Panc1 (cell line): ENCODE results near the gene HS1BP3. TPM values are rescaled to one million over a fixed set of nuclear protein-coding genes. Genes with fewer than 3 reads are reported as not detected.

Source experiments
- ATAC-seq: fragments of 200-7000 bp; cut with Tn5 transposase; 2 replicates; pipeline ENCODE4 v1.9.1; 2020; ENCODE audit warnings: mild to moderate bottlenecking, moderate library complexity
- BruUV-seq: library from RNA; stranded (reverse); fragments of 400-500 nt; replicated peaks from 2 replicates; lab custom pipeline; 2021; lab: Mats Ljungman, UMichigan
- CTCF ChIA-PET: fragments of 300-600 bp; sonication (Branson Sonifier 250); formaldehyde crosslinking; loops from one replicate; lab custom pipeline; 2022; ENCODE audit warnings: antibody characterized with exemption; lab: Charles Lee
- POLR2A ChIA-PET: fragments of 300-600 bp; sonication (Branson Sonifier 250); formaldehyde crosslinking; loops from one replicate; lab custom pipeline; 2022; ENCODE audit warnings: antibody characterized with exemption; lab: Charles Lee
- DNase-seq: peaks from one replicate; pipeline ENCODE4 v3.0.0-alpha.2; 2010; ENCODE audit warnings: low read depth, low spot score
- H3K27ac ChIP-seq: 2 replicates; pipeline ENCODE4 v1.5.1; 2011; ENCODE audit warnings: mild to moderate bottlenecking, low read length, inconsistent platforms
- H3K27me3 ChIP-seq: fragments of 200-500 bp; sonication (Bioruptor generic); 2 replicates; pipeline ENCODE4 v1.6.0; 2014; ENCODE audit warnings: low read length, inconsistent platforms; ENCODE audit not compliant: control insufficient read depth, insufficient read depth
- H3K36me3 ChIP-seq: fragments of 200-500 bp; sonication (Bioruptor generic); 2 replicates; pipeline ENCODE4 v1.5.1; 2014; ENCODE audit warnings: inconsistent platforms, mild to moderate bottlenecking, low read length, moderate library complexity; ENCODE audit not compliant: control insufficient read depth, insufficient read depth
- H3K4me1 ChIP-seq: 2 replicates; pipeline ENCODE4 v1.5.1; 2011; ENCODE audit warnings: inconsistent platforms, mild to moderate bottlenecking, low read length, moderate library complexity; ENCODE audit not compliant: control insufficient read depth, insufficient read depth
- H3K4me3 ChIP-seq, 2 experiments: 2 replicates each; pipeline ENCODE4 v1.5.1; 2011 to 2012; ENCODE audit warnings: low read depth in 2 of 2, low read length in 2 of 2, mild to moderate bottlenecking in 2 of 2, inconsistent platforms in 1 of 2, moderate library complexity in 1 of 2
- H3K9me3 ChIP-seq: fragments of 200-500 bp; sonication (Bioruptor generic); 2 replicates; pipeline ENCODE4 v1.5.1; 2014; ENCODE audit warnings: low read depth, mild to moderate bottlenecking, inconsistent platforms, low read length, moderate library complexity; ENCODE audit not compliant: control insufficient read depth, insufficient read depth
- POLR2AphosphoS5 ChIP-seq: IDR thresholded peaks from 2 replicates; pipeline ENCODE4 v1.6.1; 2012; ENCODE audit warnings: mild to moderate bottlenecking, low read depth, low read length, moderate library complexity
- SIN3A ChIP-seq: IDR thresholded peaks from 2 replicates; pipeline ENCODE4 v1.6.1; 2012; ENCODE audit warnings: low read depth, mild to moderate bottlenecking, low read length, moderate library complexity, borderline replicate concordance; ENCODE audit not compliant: insufficient read depth
- TCF7L2 ChIP-seq: IDR thresholded peaks from 2 replicates; pipeline ENCODE4 v1.6.1; 2011; ENCODE audit warnings: mild to moderate bottlenecking, low read depth, low read length, inconsistent platforms
- in situ Hi-C: cut with HindIII; loops from 2 replicates; pipeline ENCODE4 v1.10.0; 2016; ENCODE audit warnings: low sequenced_read_pairs, low pct_unique_long_range_greater_than_20kb
- intact Hi-C: fragments of 100-400 bp; cut with micrococcal nuclease; formaldehyde crosslinking; loops from one replicate; pipeline ENCODE4 v1.10.0; 2022; ENCODE audit not compliant: unreplicated experiment
- total RNA-seq: library from RNA; stranded (reverse); gene quantifications from one replicate; pipeline ENCODE4 v1.2.1, GENCODE V29; 2021; ENCODE audit not compliant: unreplicated experiment
- TF ChIP-seq, protein P1 (sequence below): fragments of 450-650 bp; IDR thresholded peaks from 2 replicates; pipeline ENCODE4 v1.5.1; 2017; ENCODE audit warnings: mild to moderate bottlenecking
- TF ChIP-seq, protein P2 (sequence below), 2 experiments: IDR thresholded peaks; 2 replicates each; pipeline ENCODE4 v1.6.1; 2011 to 2012; ENCODE audit warnings: low read depth in 2 of 2, control low read depth in 1 of 2, low read length in 1 of 2, mild to moderate bottlenecking in 1 of 2, moderate library complexity in 1 of 2; ENCODE audit not compliant: insufficient read depth in 1 of 2

The HS1BP3 gene
- total RNA-seq, 1 experiment from 2014 or later: 46.1 TPM

DNA sequence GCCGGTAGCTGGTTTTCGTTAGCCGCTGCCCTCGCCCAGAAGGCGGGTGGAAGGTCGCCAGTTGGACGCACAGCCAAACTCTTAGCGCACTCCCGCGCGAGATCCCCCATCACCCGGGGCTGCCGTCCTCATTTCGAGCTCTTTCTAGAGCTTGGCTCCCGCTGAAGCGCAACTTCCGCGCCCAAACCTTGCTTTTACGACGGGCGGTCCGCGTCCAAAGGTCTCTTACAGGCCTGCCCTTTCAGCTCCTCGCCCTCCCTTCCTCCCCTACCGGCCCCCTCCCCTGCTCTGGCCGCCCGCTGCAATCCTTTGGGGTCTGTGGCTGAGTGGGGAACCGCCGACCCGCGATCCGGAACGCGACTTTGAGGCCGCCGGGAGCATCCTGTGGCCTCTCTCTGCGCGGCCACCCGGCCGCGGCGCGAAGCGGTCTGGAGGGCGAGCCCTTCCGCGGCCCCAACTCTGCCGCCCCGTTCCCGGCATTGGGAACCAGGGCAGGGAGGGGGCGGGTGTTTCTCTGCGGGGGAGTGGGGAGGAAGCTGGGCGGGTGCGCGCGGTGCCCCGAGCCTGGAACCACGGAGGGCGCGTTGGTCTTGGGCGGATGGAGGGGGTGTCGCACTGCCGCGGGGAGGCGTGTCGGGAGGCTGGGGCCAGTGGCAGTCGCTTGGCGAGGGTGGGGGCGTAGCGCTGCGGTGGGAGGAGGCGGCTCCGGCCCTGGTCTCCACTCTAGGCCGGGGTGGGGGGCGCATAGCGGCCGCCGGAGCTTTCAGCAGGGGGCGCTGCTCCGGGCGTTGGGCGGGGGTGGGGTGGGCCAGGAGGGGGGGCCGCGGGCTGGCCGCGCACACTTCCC lies 15.6 kb upstream of the HS1BP3 start, which contains the start of gene GDF7:
TSS of gene GDF7 (plus strand) at position 841 of the 847 bp plus-strand sequence. CDS start 96 bp downstream, outside the sequence.
- Histone ChIP-seq H3K36me3 (no peaks in the 10 kb centered on the region), H3K4me3 (peak within 1 kb of the TSS; percentile 28 to 43), H3K9me3 (no peaks in the 10 kb centered on the region), H3K27me3 (peaks cover 24% of the 10 kb centered on the region), H3K27ac (no peak within 1 kb of the TSS), H3K4me1 (peaks cover 8% of the 10 kb centered on the region)
- POLR2A ChIA-PET: no interaction called here
- intact Hi-C loops (loop anchor here (10.0 kb wide), 1 partner anchor 108 kb away; no protein-coding TSS in a partner anchor), in situ Hi-C loops (no loop called here)
- BruUV-seq: no TSS peak
- no peak for DNase-seq
- CTCF ChIA-PET: interaction anchor here (0.6 kb wide), 1 partner anchor 304 kb away, joined by 3 read pairs; no protein-coding TSS in a partner anchor
- TF ChIP-seq, protein P1, sequence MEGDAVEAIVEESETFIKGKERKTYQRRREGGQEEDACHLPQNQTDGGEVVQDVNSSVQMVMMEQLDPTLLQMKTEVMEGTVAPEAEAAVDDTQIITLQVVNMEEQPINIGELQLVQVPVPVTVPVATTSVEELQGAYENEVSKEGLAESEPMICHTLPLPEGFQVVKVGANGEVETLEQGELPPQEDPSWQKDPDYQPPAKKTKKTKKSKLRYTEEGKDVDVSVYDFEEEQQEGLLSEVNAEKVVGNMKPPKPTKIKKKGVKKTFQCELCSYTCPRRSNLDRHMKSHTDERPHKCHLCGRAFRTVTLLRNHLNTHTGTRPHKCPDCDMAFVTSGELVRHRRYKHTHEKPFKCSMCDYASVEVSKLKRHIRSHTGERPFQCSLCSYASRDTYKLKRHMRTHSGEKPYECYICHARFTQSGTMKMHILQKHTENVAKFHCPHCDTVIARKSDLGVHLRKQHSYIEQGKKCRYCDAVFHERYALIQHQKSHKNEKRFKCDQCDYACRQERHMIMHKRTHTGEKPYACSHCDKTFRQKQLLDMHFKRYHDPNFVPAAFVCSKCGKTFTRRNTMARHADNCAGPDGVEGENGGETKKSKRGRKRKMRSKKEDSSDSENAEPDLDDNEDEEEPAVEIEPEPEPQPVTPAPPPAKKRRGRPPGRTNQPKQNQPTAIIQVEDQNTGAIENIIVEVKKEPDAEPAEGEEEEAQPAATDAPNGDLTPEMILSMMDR: peak; percentile 61; the same call in 1 of the 2 replicates
- TF ChIP-seq, protein P2, sequence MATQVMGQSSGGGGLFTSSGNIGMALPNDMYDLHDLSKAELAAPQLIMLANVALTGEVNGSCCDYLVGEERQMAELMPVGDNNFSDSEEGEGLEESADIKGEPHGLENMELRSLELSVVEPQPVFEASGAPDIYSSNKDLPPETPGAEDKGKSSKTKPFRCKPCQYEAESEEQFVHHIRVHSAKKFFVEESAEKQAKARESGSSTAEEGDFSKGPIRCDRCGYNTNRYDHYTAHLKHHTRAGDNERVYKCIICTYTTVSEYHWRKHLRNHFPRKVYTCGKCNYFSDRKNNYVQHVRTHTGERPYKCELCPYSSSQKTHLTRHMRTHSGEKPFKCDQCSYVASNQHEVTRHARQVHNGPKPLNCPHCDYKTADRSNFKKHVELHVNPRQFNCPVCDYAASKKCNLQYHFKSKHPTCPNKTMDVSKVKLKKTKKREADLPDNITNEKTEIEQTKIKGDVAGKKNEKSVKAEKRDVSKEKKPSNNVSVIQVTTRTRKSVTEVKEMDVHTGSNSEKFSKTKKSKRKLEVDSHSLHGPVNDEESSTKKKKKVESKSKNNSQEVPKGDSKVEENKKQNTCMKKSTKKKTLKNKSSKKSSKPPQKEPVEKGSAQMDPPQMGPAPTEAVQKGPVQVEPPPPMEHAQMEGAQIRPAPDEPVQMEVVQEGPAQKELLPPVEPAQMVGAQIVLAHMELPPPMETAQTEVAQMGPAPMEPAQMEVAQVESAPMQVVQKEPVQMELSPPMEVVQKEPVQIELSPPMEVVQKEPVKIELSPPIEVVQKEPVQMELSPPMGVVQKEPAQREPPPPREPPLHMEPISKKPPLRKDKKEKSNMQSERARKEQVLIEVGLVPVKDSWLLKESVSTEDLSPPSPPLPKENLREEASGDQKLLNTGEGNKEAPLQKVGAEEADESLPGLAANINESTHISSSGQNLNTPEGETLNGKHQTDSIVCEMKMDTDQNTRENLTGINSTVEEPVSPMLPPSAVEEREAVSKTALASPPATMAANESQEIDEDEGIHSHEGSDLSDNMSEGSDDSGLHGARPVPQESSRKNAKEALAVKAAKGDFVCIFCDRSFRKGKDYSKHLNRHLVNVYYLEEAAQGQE (IDR thresholded peaks at IDR 0.05; ENCODE audit: insufficient read depth in 1 of 2, low read depth in 2 of 2, low read length in 1 of 2): no peak
- TF ChIP-seq POLR2AphosphoS5: no peak
- ATAC-seq: no peak

DNA sequence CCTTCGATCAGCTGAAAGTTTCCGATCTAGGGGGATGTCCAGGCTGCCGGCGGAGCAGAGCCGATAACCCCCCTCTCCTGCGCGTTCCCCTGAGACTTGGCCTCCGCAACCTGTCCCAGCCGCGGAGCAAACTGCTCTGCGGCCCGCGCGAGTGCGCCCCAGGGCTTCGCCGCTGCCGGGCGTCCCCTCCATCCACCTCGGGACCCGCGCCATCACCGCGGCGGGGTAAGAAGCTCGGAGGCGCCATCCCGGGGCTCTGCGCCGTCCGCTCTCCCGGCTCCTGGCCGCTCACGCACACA lies 15.1 kb upstream of the HS1BP3 start:
- no TSS peak for BruUV-seq
- DNase-seq (no peak), ATAC-seq (no peak; the same call in 1 of the 2 replicates)
- in situ Hi-C loops: no loop called here
- H3K9me3 ChIP-seq: no peaks in the 10 kb centered on the region
- no peaks in the 10 kb centered on the region for H3K36me3 ChIP-seq
- ChIA-PET CTCF (no interaction called here), POLR2A (no interaction called here)
- peaks cover 24% of the 10 kb centered on the region for H3K27me3 ChIP-seq
- intact Hi-C loops: loop anchor here (10.0 kb wide), 1 partner anchor 109 kb away; no protein-coding TSS in a partner anchor
- H3K4me1 ChIP-seq: peaks cover 8% of the 10 kb centered on the region
- TF ChIP-seq TCF7L2: no peak
- TF ChIP-seq, protein P2 (IDR thresholded peaks at IDR 0.05; ENCODE audit: insufficient read depth in 1 of 2, low read depth in 2 of 2, low read length in 1 of 2): no peak
- TF ChIP-seq, protein P1: no peak
- TF ChIP-seq POLR2AphosphoS5: no peak
- TF ChIP-seq SIN3A: no peak
- H3K27ac ChIP-seq: no peak overlapping the region
- peak overlapping the region; percentile 28 to 43 for H3K4me3 ChIP-seq
